ENCODE measurements around the gene OTUB1. TPM values are rescaled to one million over a fixed set of nuclear protein-coding genes. Genes with fewer than 3 reads are reported as not detected.

Gene OTUB1
- total and polyA plus RNA-seq, 2 of the 13 experiments (the other 11 are each of a cell fraction or from before 2014, with no cell fraction given): 58.8 to 130 TPM

DNA sequence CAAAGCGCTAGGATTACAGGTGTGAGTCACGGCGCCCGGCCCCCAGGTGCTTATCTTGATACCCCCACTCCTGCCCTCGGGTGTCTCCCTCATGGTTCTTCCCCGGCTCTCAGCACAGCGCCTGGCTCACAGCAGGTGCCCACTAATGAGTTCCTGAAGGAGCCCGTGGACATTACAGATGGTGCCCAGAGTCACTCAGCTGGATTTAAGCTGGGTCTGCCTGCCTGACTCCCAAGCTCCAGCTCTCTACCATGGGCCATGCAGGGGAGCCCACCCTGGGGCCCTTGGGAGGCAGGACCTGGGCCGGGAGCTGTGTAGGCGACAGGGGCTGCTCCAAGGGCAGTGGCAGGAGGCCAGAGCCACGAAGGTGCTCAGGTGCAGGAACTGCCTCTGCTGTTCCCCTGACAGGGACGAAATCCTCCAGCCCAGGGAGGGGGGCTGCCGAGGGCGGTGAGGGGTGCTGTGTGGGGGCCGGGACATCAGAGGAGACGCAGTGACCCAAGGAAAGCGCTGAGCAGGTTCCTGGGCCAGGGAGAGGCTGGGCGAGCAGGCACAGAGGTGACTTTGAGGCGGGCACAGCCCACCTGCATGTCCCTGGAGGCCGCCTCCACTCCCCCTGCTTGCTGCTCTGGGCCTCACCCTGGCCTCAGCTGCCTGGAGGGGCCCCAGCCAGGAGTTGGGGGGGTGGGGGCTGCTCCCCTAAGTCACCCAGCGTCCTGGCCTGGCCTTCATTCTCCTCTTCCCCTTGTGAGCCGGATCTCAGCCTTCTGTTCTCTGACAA lies 34.9 kb downstream of the OTUB1 start (continued):
- TF ChIP-seq SALL1 (CRISPR knock-in tag; IDR thresholded peaks at IDR 0.05) (no peak), ZMYM2 (CRISPR knock-in tag; IDR thresholded peaks at IDR 0.05) (no peak), ZNF138 (CRISPR knock-in tag; IDR thresholded peaks at IDR 0.05; ENCODE audit: low read depth) (no peak), JARID2 (CRISPR knock-in tag; IDR thresholded peaks at IDR 0.05; ENCODE audit: insufficient replicate concordance) (no peak), GABPB1 (CRISPR knock-in tag; IDR thresholded peaks at IDR 0.05) (no peak), ZMYM3 (CRISPR knock-in tag; IDR thresholded peaks at IDR 0.05) (no peak), RELA (CRISPR knock-in tag; IDR thresholded peaks at IDR 0.05) (no peak), GZF1 (CRISPR knock-in tag; IDR thresholded peaks at IDR 0.05) (no peak), ZSCAN21 (CRISPR knock-in tag; IDR thresholded peaks at IDR 0.05; ENCODE audit: borderline replicate concordance) (no peak), CBFB (CRISPR knock-in tag; IDR thresholded peaks at IDR 0.05) (no peak)
- TF ChIP-seq, protein P1, sequence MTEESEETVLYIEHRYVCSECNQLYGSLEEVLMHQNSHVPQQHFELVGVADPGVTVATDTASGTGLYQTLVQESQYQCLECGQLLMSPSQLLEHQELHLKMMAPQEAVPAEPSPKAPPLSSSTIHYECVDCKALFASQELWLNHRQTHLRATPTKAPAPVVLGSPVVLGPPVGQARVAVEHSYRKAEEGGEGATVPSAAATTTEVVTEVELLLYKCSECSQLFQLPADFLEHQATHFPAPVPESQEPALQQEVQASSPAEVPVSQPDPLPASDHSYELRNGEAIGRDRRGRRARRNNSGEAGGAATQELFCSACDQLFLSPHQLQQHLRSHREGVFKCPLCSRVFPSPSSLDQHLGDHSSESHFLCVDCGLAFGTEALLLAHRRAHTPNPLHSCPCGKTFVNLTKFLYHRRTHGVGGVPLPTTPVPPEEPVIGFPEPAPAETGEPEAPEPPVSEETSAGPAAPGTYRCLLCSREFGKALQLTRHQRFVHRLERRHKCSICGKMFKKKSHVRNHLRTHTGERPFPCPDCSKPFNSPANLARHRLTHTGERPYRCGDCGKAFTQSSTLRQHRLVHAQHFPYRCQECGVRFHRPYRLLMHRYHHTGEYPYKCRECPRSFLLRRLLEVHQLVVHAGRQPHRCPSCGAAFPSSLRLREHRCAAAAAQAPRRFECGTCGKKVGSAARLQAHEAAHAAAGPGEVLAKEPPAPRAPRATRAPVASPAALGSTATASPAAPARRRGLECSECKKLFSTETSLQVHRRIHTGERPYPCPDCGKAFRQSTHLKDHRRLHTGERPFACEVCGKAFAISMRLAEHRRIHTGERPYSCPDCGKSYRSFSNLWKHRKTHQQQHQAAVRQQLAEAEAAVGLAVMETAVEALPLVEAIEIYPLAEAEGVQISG (CRISPR knock-in tag; IDR thresholded peaks at IDR 0.05): no peak

DNA sequence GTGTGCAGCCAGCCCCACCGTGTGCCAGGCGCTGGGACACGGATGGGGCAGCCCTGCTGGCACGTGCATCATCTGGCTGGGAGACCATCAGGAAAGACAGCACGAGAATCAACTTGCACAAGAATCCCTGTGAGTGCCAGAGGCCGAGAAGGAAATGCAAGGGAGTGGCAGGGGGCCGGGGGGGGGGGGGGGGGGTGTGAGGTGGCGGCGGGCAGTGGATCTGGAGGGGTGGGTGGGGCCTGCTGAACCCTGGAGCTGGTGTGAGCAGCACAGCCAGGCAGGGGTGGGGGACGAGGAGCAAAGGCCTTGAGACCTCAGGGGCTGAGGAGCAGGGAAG lies 35.5 kb downstream of the OTUB1 start:
- no peak overlapping the region for H3K4me3 ChIP-seq (replicated peaks in 1 of 3; ENCODE audit: insufficient read depth in 1 of 3, low read depth in 2 of 3, low read length in 3 of 3)
- no peak overlapping the region for H3K9ac ChIP-seq (ENCODE audit: insufficient read depth, low read depth, low read length)
- ATAC-seq (no peak), FAIRE-seq (no peak), DNase-seq (ENCODE audit: low spot score) (no peak)
- no peaks in the 10 kb centered on the region for H3K27me3 ChIP-seq (ENCODE audit: control insufficient read depth in 1 of 2, insufficient read depth in 2 of 2, low read length in 2 of 2)
- in situ Hi-C loops (cut with HindIII; ENCODE audit: extremely low pct_ligation_motif_present, low pct_unique_long_range_greater_than_20kb) (no loop called here), intact Hi-C loops (cut with micrococcal nuclease; ENCODE audit: unreplicated experiment) (no loop called here)
- H3K27ac ChIP-seq (ENCODE audit: extremely low read length, insufficient read depth, low read length): no peak overlapping the region
- POLR2A ChIA-PET: no interaction called here
- no TSS peak for BruUV-seq (replicated peaks)
- peaks cover 13% of the 10 kb centered on the region; the same call in 1 of the 2 replicates for H4K20me1 ChIP-seq (ENCODE audit: insufficient read depth, low read length)
- no peaks in the 10 kb centered on the region for H3K9me3 ChIP-seq (ENCODE audit: low read length)
- CTCF ChIA-PET (ENCODE audit: low intra/inter-chr PET ratio, low total read pairs): no interaction called here
- WGBS (ENCODE audit: low lambda C conversion rate): 37% methylated on average over 10 of the region's 10 CpGs
- H3K36me3 ChIP-seq (replicated peaks in 1 of 2; ENCODE audit: control insufficient read depth in 1 of 2, insufficient read depth in 2 of 2, low read length in 2 of 2): no peaks in the 10 kb centered on the region
- H2AFZ ChIP-seq (ENCODE audit: low read length): no peak overlapping the region
- H3K4me2 ChIP-seq (ENCODE audit: low read depth, low read length): no peak overlapping the region
- no peaks in the 10 kb centered on the region for H3K79me2 ChIP-seq (ENCODE audit: insufficient read depth, low read length)
- peaks cover 15% of the 10 kb centered on the region for H3K4me1 ChIP-seq (ENCODE audit: insufficient read depth, low read length)
- TF ChIP-seq, protein P2, sequence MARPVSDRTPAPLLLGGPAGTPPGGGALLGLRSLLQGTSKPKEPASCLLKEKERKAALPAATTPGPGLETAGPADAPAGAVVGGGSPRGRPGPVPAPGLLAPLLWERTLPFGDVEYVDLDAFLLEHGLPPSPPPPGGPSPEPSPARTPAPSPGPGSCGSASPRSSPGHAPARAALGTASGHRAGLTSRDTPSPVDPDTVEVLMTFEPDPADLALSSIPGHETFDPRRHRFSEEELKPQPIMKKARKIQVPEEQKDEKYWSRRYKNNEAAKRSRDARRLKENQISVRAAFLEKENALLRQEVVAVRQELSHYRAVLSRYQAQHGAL (CRISPR knock-in tag; IDR thresholded peaks at IDR 0.05; ENCODE audit: not compliant biosample characterization): no peak
- TF ChIP-seq REL (CRISPR knock-in tag; conservative IDR thresholded peaks at IDR 0.05) (no peak), MTA1 (CRISPR knock-in tag; IDR thresholded peaks at IDR 0.05; ENCODE audit: borderline replicate concordance) (no peak), SIX4 (CRISPR knock-in tag; IDR thresholded peaks at IDR 0.05) (no peak), ZNF773 (CRISPR knock-in tag; IDR thresholded peaks at IDR 0.05; ENCODE audit: borderline replicate concordance) (no peak)
